Measurements from ENCODE around the gene GNL3. TPM values are rescaled to one million over a fixed set of nuclear protein-coding genes. Genes with fewer than 3 reads are reported as not detected.

Gene GNL3
- total and polyA plus RNA-seq, 2 donors (not counting 3 experiments of a cell fraction or from before 2014, with no cell fraction given): 27.8 to 109 TPM

GRCh38 chr3:52682016-52682415, 3.8 kb upstream of the GNL3 start:
- Histone ChIP-seq H3K4me3 (replicated peaks in 1 of 3; ENCODE audit: insufficient read depth in 1 of 3, low read depth in 1 of 3, low read length in 3 of 3) (no peak overlapping the region), H2AFZ (ENCODE audit: low read depth, low read length) (no peak overlapping the region), H3K4me2 (ENCODE audit: insufficient read depth, low read length) (no peak overlapping the region), H4K20me1 (replicated peaks; ENCODE audit: control insufficient read depth, extremely low read depth, insufficient read depth, low read length) (peaks cover 2% of the 10 kb centered on the region), H3K27me3 (ENCODE audit: control insufficient read depth in 2 of 2, insufficient read depth in 2 of 2, low read length in 2 of 2) (no peaks in the 10 kb centered on the region), H3K9me3 (replicated peaks; ENCODE audit: control insufficient read depth, insufficient read depth, low read length) (no peaks in the 10 kb centered on the region), H3K9ac (replicated peaks; ENCODE audit: extremely low read depth, insufficient read depth, low read length) (no peak overlapping the region), H3K9me1 (replicated peaks; ENCODE audit: control insufficient read depth, extremely low read depth, insufficient read depth, low read length) (no peaks in the 10 kb centered on the region), H3K4me1 (ENCODE audit: control insufficient read depth, extremely low read depth, insufficient read depth, low read length) (peaks cover 9% of the 10 kb centered on the region), H3K79me2 (ENCODE audit: control insufficient read depth, insufficient read depth, low read length) (peaks cover 67% of the 10 kb centered on the region), H3K36me3 (ENCODE audit: control insufficient read depth in 2 of 2, extremely low read depth in 1 of 2, insufficient read depth in 2 of 2, low read length in 2 of 2) (peaks cover 13 to 17% of the 10 kb centered on the region in 2 experiments), H3K27ac (ENCODE audit: insufficient read depth, low read depth, low read length) (no peak overlapping the region)
- CTCF ChIA-PET: interaction anchor here (0.7 to 1.4 kb wide), 4 partner anchors 11 to 270 kb away, joined by 3 read pairs; no protein-coding TSS in a partner anchor
- no TSS peak for BruUV-seq (replicated peaks)
- dilution Hi-C loops (cut with MboI; ENCODE audit: extremely low pct_ligation_motif_present, low sequenced_read_pairs) (no loop called here), intact Hi-C loops (cut with micrococcal nuclease) (loop anchor here (5.0 to 10.0 kb wide), 2 partner anchors 207 to 255 kb away; no protein-coding TSS in a partner anchor)
- TF ChIP-seq POLR2A (IDR thresholded peaks at IDR 0.05; ENCODE audit: low read depth, low read length): no peak
- TF ChIP-seq GATA2 (IDR thresholded peaks at IDR 0.05; ENCODE audit: insufficient read depth, insufficient read length, low read depth, low read length): no peak
- TF ChIP-seq, protein P1, sequence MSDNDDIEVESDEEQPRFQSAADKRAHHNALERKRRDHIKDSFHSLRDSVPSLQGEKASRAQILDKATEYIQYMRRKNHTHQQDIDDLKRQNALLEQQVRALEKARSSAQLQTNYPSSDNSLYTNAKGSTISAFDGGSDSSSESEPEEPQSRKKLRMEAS (IDR thresholded peaks at IDR 0.05; ENCODE audit: insufficient read depth, insufficient read length): no peak
- no peak for TF ChIP-seq POLR2AphosphoS5 (IDR thresholded peaks at IDR 0.05; ENCODE audit: insufficient read depth, low read depth, low read length)
- FAIRE-seq: peak; percentile 55
- peak; percentile 62 for DNase-seq (ENCODE audit: low read depth, low spot score)
- POLR2A ChIA-PET: no interaction called here

GRCh38 chr3:52683611-52684010, 2.2 kb upstream of the GNL3 start:
- Histone ChIP-seq H3K36me3 (ENCODE audit: control insufficient read depth in 2 of 2, extremely low read depth in 1 of 2, insufficient read depth in 2 of 2, low read length in 2 of 2) (peaks cover 12 to 20% of the 10 kb centered on the region in 2 experiments), H3K27me3 (ENCODE audit: control insufficient read depth in 2 of 2, insufficient read depth in 2 of 2, low read length in 2 of 2) (no peaks in the 10 kb centered on the region), H3K4me2 (ENCODE audit: insufficient read depth, low read length) (peak overlapping the region; percentile 96), H4K20me1 (replicated peaks; ENCODE audit: control insufficient read depth, extremely low read depth, insufficient read depth, low read length) (peaks cover 2% of the 10 kb centered on the region), H3K9me1 (replicated peaks; ENCODE audit: control insufficient read depth, extremely low read depth, insufficient read depth, low read length) (no peaks in the 10 kb centered on the region), H3K4me1 (ENCODE audit: control insufficient read depth, extremely low read depth, insufficient read depth, low read length) (peaks cover 18% of the 10 kb centered on the region), H3K79me2 (ENCODE audit: control insufficient read depth, insufficient read depth, low read length) (peaks cover 83% of the 10 kb centered on the region), H2AFZ (ENCODE audit: low read depth, low read length) (no peak overlapping the region), H3K9ac (replicated peaks; ENCODE audit: extremely low read depth, insufficient read depth, low read length) (no peak overlapping the region), H3K27ac (ENCODE audit: insufficient read depth, low read depth, low read length) (no peak overlapping the region), H3K9me3 (replicated peaks; ENCODE audit: control insufficient read depth, insufficient read depth, low read length) (no peaks in the 10 kb centered on the region), H3K4me3 (replicated peaks in 1 of 3; ENCODE audit: insufficient read depth in 1 of 3, low read depth in 1 of 3, low read length in 3 of 3) (no peak overlapping the region)
- ChIA-PET CTCF (no interaction called here), POLR2A (no interaction called here)
- TF ChIP-seq GATA2 (IDR thresholded peaks at IDR 0.05; ENCODE audit: insufficient read depth, insufficient read length, low read depth, low read length) (no peak), MYC (IDR thresholded peaks at IDR 0.05; ENCODE audit: low read depth, low read length) (no peak), FOS (IDR thresholded peaks at IDR 0.05; ENCODE audit: borderline replicate concordance, insufficient read depth, low read length) (no peak), EZH2 (IDR thresholded peaks at IDR 0.05; ENCODE audit: borderline replicate concordance, low read depth, low read length, severe bottlenecking) (no peak), POLR2A (IDR thresholded peaks at IDR 0.05; ENCODE audit: low read depth, low read length) (no peak), JUN (IDR thresholded peaks at IDR 0.05; ENCODE audit: borderline replicate concordance, insufficient read depth, insufficient read length, low read depth) (no peak), CTCF (IDR thresholded peaks at IDR 0.05; ENCODE audit: extremely low read depth in 1 of 2, insufficient read depth in 1 of 2, low read depth in 1 of 2, low read length in 2 of 2) (no peak), POLR2AphosphoS5 (IDR thresholded peaks at IDR 0.05; ENCODE audit: insufficient read depth, low read depth, low read length) (no peak)
- TF ChIP-seq, protein P1 (IDR thresholded peaks at IDR 0.05; ENCODE audit: insufficient read depth, insufficient read length): no peak
- DNase-seq (ENCODE audit: low read depth, low spot score): no peak
- dilution Hi-C loops (cut with MboI; ENCODE audit: extremely low pct_ligation_motif_present, low sequenced_read_pairs): no loop called here
- intact Hi-C loops (cut with micrococcal nuclease): loop anchor here (2.0 to 10.0 kb wide), 3 partner anchors 13 to 256 kb away; no protein-coding TSS in a partner anchor
- BruUV-seq (replicated peaks): no TSS peak
- no peak for FAIRE-seq

Measured in endothelial cell of umbilical vein (primary cell).